DOHH2 (cell line): ENCODE results near the gene FADD.

Experiments
- H3F3A ChIP-seq: fragments of 200-600 bp; sonication (generic), shearing (Covaris generic); 2 replicates; pipeline ENCODE4 v1.6.0; 2016; ENCODE audit warnings: antibody characterized with exemption, mild to moderate bottlenecking; ENCODE audit not compliant: control insufficient read depth, insufficient read depth
- H3K27ac ChIP-seq: fragments of 200-600 bp; sonication (generic); 2 replicates; pipeline ENCODE4 v1.5.1; 2014; ENCODE audit warnings: low read depth, mild to moderate bottlenecking, low read length, moderate library complexity
- H3K27me3 ChIP-seq: fragments of 200-600 bp; sonication (generic); 2 replicates; pipeline ENCODE4 v1.6.1; 2014; ENCODE audit warnings: mild to moderate bottlenecking, low read length, mixed read lengths; ENCODE audit not compliant: control insufficient read depth
- H3K36me3 ChIP-seq: fragments of 200-600 bp; sonication (generic); 2 replicates; pipeline ENCODE4 v1.6.1; 2014; ENCODE audit warnings: mild to moderate bottlenecking, low read length, moderate library complexity, mixed read lengths; ENCODE audit not compliant: control insufficient read depth
- H3K4me1 ChIP-seq: fragments of 200-600 bp; sonication (generic); 2 replicates; pipeline ENCODE4 v1.6.1; 2014; ENCODE audit warnings: mild to moderate bottlenecking, low read length, mixed read lengths; ENCODE audit not compliant: control insufficient read depth
- H3K4me2 ChIP-seq: fragments of 200-600 bp; sonication (generic); 2 replicates; pipeline ENCODE4 v1.6.0; 2014; ENCODE audit warnings: mild to moderate bottlenecking, low read length, moderate library complexity
- H3K4me3 ChIP-seq: fragments of 200-600 bp; sonication (generic); 2 replicates; pipeline ENCODE4 v1.5.1; 2014; ENCODE audit warnings: mild to moderate bottlenecking, low read length, mixed read lengths
- H3K79me2 ChIP-seq: fragments of 200-600 bp; sonication (generic); 2 replicates; pipeline ENCODE4 v1.6.1; 2014; ENCODE audit warnings: mild to moderate bottlenecking, low read length, mixed read lengths; ENCODE audit not compliant: control insufficient read depth
- H3K9me2 ChIP-seq: fragments of 200-600 bp; sonication (generic); replicated peaks from 2 replicates; pipeline ENCODE4 v1.6.1; 2014; ENCODE audit warnings: mild to moderate bottlenecking, low read length, mixed read lengths; ENCODE audit not compliant: control insufficient read depth
- H3K9me3 ChIP-seq: fragments of 200-600 bp; sonication (generic); 2 replicates; pipeline ENCODE4 v1.6.1; 2014; ENCODE audit warnings: antibody characterized with exemption, low read length, mixed read lengths; ENCODE audit not compliant: control insufficient read depth, insufficient read depth
- H4K20me1 ChIP-seq: fragments of 200-600 bp; sonication (generic); 2 replicates; pipeline ENCODE4 v1.6.0; 2014; ENCODE audit warnings: low read depth, mild to moderate bottlenecking, antibody characterized with exemption, low read length, moderate library complexity; ENCODE audit not compliant: control insufficient read depth, insufficient read depth
- EZH2phosphoT487 ChIP-seq: fragments of 200-600 bp; sonication (generic); IDR thresholded peaks from 2 replicates; pipeline ENCODE4 v1.6.1; 2017; ENCODE audit warnings: borderline replicate concordance, mild to moderate bottlenecking, antibody characterized with exemption, low read length, moderate library complexity, mixed read lengths
- TF ChIP-seq, protein P1 (sequence below): fragments of 200-600 bp; sonication (generic); IDR thresholded peaks from one replicate; pipeline ENCODE4 v1.5.1; 2014; ENCODE audit warnings: antibody characterized with exemption, mild to moderate bottlenecking, low read depth, low read length; ENCODE audit not compliant: poor library complexity, severe bottlenecking

Gene FADD

GRCh38 chr11:70255477-70256116, 52.5 kb downstream of the FADD start:
- no peaks in the 10 kb centered on the region for H3K79me2 ChIP-seq
- H3K9me2 ChIP-seq = no peaks in the 10 kb centered on the region
- H3K9me3 ChIP-seq = no peaks in the 10 kb centered on the region
- TF ChIP-seq, protein P1, sequence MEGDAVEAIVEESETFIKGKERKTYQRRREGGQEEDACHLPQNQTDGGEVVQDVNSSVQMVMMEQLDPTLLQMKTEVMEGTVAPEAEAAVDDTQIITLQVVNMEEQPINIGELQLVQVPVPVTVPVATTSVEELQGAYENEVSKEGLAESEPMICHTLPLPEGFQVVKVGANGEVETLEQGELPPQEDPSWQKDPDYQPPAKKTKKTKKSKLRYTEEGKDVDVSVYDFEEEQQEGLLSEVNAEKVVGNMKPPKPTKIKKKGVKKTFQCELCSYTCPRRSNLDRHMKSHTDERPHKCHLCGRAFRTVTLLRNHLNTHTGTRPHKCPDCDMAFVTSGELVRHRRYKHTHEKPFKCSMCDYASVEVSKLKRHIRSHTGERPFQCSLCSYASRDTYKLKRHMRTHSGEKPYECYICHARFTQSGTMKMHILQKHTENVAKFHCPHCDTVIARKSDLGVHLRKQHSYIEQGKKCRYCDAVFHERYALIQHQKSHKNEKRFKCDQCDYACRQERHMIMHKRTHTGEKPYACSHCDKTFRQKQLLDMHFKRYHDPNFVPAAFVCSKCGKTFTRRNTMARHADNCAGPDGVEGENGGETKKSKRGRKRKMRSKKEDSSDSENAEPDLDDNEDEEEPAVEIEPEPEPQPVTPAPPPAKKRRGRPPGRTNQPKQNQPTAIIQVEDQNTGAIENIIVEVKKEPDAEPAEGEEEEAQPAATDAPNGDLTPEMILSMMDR = no peak
- TF ChIP-seq EZH2phosphoT487 = no peak
- peaks cover 8% of the 10 kb centered on the region for H3K4me1 ChIP-seq
- H3K4me3 ChIP-seq = no peak overlapping the region
- H3K27me3 ChIP-seq = peaks cover 3% of the 10 kb centered on the region; the same call in 1 of the 2 replicates
- no peaks in the 10 kb centered on the region for H4K20me1 ChIP-seq
- no peaks in the 10 kb centered on the region for H3F3A ChIP-seq
- H3K4me2 ChIP-seq = no peak overlapping the region
- no peak overlapping the region for H3K27ac ChIP-seq
- no peaks in the 10 kb centered on the region for H3K36me3 ChIP-seq
